Thyroid gland (tissue), 4 donors: Measurements from ENCODE around the gene PRKAB2.

ENCODE experiments used
- POLR2A ChIP-seq, 2 donors: fragments of 450-650 bp; IDR thresholded peaks; one replicate each; pipeline ENCODE4 v1.6.1; 2017; ENCODE audit warnings: antibody characterized with exemption in 2 of 2, mild to moderate bottlenecking in 2 of 2, moderate library complexity in 1 of 2
- TF ChIP-seq, protein P1 (sequence below), 6 experiments: fragments of 200-600 bp in 3 of 6; fragments of 450-650 bp in 3 of 6; sonication (generic) in 3 of 6; IDR thresholded peaks; one replicate each; pipeline ENCODE4 v1.5.1; 2016 to 2019; ENCODE audit warnings: antibody characterized with exemption in 6 of 6, mild to moderate bottlenecking in 2 of 6, inconsistent platforms in 1 of 6, moderate library complexity in 1 of 6

DNA sequence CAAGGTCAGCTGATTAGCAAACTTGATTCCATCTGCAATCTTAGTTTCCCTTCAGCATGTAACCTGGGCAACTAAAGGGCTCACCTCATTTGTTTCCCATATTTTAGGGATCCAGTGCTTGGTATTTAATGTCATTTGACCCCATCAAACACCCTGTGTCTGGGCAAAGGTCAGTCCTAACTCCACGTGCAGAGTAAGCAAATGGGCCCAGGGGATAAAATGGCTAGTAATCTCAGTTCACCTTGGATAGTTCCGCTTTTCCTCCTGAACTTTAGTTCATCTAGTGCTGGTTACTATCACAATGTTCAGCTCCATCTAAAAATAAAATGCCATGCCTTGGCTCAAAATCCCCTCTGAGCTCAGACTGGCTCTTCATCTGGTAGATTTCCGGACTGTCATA is 19.5 kb downstream of the PRKAB2 start:
- no peak for TF ChIP-seq POLR2A (IDR thresholded peaks at IDR 0.05)
- TF ChIP-seq, protein P1, sequence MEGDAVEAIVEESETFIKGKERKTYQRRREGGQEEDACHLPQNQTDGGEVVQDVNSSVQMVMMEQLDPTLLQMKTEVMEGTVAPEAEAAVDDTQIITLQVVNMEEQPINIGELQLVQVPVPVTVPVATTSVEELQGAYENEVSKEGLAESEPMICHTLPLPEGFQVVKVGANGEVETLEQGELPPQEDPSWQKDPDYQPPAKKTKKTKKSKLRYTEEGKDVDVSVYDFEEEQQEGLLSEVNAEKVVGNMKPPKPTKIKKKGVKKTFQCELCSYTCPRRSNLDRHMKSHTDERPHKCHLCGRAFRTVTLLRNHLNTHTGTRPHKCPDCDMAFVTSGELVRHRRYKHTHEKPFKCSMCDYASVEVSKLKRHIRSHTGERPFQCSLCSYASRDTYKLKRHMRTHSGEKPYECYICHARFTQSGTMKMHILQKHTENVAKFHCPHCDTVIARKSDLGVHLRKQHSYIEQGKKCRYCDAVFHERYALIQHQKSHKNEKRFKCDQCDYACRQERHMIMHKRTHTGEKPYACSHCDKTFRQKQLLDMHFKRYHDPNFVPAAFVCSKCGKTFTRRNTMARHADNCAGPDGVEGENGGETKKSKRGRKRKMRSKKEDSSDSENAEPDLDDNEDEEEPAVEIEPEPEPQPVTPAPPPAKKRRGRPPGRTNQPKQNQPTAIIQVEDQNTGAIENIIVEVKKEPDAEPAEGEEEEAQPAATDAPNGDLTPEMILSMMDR (IDR thresholded peaks at IDR 0.05), result no peak
